GM12865 (cell line): ENCODE measurements around the gene THBS2.

Source experiments
- DNase-seq: peaks from one replicate; pipeline ENCODE4 v3.0.0; 2010; ENCODE audit warnings: low read depth
- H3K4me3 ChIP-seq: 2 replicates; pipeline ENCODE4 v1.5.1; 2011; ENCODE audit warnings: mild to moderate bottlenecking, low read depth, low read length, control low read depth
- CTCF ChIP-seq: IDR thresholded peaks from 2 replicates; pipeline ENCODE4 v1.5.1; 2011; ENCODE audit warnings: low read length, control low read depth, low read depth, inconsistent platforms; ENCODE audit not compliant: insufficient read depth; ENCODE audit errors: missing control alignments

The THBS2 gene

DNA sequence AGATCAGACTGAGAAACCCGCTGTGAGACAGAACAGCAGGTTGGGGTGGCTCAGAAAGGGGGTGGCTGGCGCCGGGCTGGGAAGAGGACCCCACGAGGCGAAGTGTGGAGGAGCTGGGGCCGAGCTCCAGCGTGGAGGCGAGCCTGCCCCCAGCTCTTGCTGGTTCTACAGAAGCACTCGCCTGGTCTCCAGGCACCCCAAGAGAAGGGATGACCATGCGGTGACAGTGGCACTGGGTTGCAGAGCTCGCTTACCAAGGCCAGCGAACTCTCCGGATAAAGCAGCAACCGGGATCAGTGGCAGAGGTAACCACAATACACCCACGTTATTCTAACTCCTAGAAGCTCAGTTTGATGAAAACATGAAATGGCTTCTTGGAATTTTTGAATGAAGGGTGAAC is 26.5 kb downstream of the THBS2 start:
- no peak for TF ChIP-seq CTCF
- no peak overlapping the region for H3K4me3 ChIP-seq
- no peak for DNase-seq

DNA sequence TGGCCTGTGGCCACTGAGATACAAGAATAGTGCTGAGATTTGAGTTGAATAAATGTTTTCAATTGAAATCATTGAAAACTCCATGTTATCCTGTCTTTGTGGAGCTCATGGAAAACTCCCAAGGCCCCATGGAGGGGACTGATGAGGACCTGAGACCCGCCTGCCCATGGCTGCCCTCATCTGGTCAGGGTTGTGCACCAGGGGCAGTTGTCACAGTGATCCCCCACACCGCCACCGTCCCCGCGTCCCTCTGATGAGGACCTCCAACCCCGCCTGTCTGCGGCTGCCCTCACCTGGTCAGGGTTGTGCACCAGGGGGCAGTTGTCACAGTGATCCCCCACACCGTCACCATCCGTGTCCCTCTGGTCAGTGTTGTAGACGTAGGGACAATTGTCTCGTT is 27.8 kb downstream of the THBS2 start:
- DNase-seq, result no peak

DNA sequence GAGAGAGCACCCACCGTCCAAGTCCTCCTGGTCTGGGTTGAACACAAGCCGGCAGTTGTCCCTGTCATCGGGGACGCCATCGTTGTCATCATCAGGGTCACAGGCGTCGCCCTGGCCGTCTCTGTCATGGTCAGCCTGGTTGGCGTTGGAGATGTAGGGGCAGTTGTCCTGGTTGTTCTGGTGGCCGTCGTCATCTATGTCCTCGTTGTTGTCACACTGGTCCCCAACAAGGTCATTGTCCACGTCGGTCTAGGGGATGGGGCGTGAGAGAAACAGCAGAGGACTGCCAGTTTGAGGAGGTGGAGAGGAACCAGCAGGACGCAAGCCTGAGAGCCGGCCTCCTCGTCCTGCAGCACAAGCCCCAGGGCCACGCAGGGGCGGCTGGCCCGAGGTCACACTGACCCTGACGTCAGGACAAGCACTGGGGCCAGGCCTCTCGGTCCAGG is 28.5 kb downstream of the THBS2 start:
- no peak for TF ChIP-seq CTCF
- no peak for DNase-seq
- H3K4me3 ChIP-seq, result no peak overlapping the region

More for the DNA sequence above, 27.8 kb downstream of the THBS2 start:
- no peak overlapping the region for H3K4me3 ChIP-seq
- TF ChIP-seq CTCF, result no peak

- no peak for TF ChIP-seq CTCF
- DNase-seq, result no peak
- H3K4me3 ChIP-seq, result no peak overlapping the region
These were observed 28.9 kb downstream of the THBS2 start for GRCh38 chr6:169224716-169225115.

- no peak for DNase-seq
- no peak overlapping the region for H3K4me3 ChIP-seq
- no peak for TF ChIP-seq CTCF
These were observed 29.4 kb downstream of the THBS2 start for GRCh38 chr6:169224185-169224695.

DNA sequence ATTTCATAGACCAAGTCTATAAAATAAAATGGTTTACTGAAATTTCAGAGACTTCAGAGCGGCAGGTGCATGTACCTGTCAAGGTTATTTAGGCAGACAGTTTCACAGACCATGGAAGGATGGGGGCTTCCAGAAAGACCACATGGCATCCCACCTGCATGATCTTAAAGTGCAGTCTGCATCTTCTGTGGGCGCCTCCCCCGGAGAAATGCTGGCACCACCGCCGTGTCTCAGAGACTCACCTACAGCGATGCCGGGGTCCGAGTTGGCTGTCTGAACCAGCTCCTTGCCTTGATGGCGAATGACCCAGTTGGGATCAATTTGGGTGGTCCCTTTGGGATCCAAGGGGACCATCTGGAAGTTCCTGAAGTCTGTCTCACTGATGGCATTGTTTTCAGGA is 30.6 kb downstream of the THBS2 start:
- DNase-seq, result no peak
- TF ChIP-seq CTCF, result no peak

GRCh38 chr6:169222126-169222525 is 31.5 kb downstream of the THBS2 start:
- no peak for DNase-seq
- TF ChIP-seq CTCF, result no peak
- H3K4me3 ChIP-seq, result no peak overlapping the region

More for the DNA sequence above, 30.6 kb downstream of the THBS2 start:
- no peak overlapping the region for H3K4me3 ChIP-seq
